KMS-11 (cell line): Measurements from ENCODE around the gene RPS18.

Source experiments
- H2AFZ ChIP-seq: fragments of 200-600 bp; sonication (generic); 2 replicates; pipeline ENCODE4 v1.6.1; 2016; ENCODE audit warnings: antibody characterized with exemption, mixed run types, low read depth
- H3K27ac ChIP-seq: fragments of 200-600 bp; sonication (generic); 2 replicates; pipeline ENCODE4 v1.6.1; 2016; ENCODE audit warnings: mild to moderate bottlenecking, mixed run types
- H3K27me3 ChIP-seq: fragments of 200-600 bp; sonication (generic); 2 replicates; pipeline ENCODE4 v1.6.1; 2017; ENCODE audit warnings: mild to moderate bottlenecking, low read depth, mixed run types, moderate library complexity; ENCODE audit not compliant: insufficient read depth
- H3K36me3 ChIP-seq: fragments of 200-600 bp; sonication (generic); 2 replicates; pipeline ENCODE4 v1.6.1; 2017; ENCODE audit warnings: mild to moderate bottlenecking, mixed run types; ENCODE audit not compliant: insufficient read depth
- H3K4me1 ChIP-seq: fragments of 200-600 bp; sonication (generic); 2 replicates; pipeline ENCODE4 v1.6.1; 2016; ENCODE audit warnings: mild to moderate bottlenecking, low read depth, mixed run types; ENCODE audit not compliant: poor library complexity, severe bottlenecking
- H3K4me2 ChIP-seq: fragments of 200-600 bp; sonication (generic); 2 replicates; pipeline ENCODE4 v1.7.0; 2016; ENCODE audit warnings: mild to moderate bottlenecking, mixed run types
- H3K4me3 ChIP-seq: fragments of 200-600 bp; sonication (generic); IDR thresholded peaks from 2 replicates; pipeline ENCODE4 v1.6.1; 2017; ENCODE audit warnings: low read depth, low read length, mixed read lengths; ENCODE audit not compliant: insufficient read depth
- H3K79me2 ChIP-seq: fragments of 200-600 bp; sonication (generic); 2 replicates; pipeline ENCODE4 v1.6.1; 2016; ENCODE audit warnings: low read depth, mixed run types; ENCODE audit not compliant: insufficient read depth
- H3K9ac ChIP-seq: fragments of 200-600 bp; sonication (generic); 2 replicates; pipeline ENCODE4 v1.6.1; 2016; ENCODE audit warnings: mild to moderate bottlenecking, mixed run types
- H4K20me1 ChIP-seq: fragments of 200-600 bp; sonication (generic); 2 replicates; pipeline ENCODE4 v1.6.1; 2016; ENCODE audit warnings: mild to moderate bottlenecking, mixed run types; ENCODE audit not compliant: insufficient read depth
- CTCF ChIP-seq: fragments of 200-600 bp; sonication (generic); conservative IDR thresholded peaks from 2 replicates; pipeline ENCODE4 v1.6.1; 2017; ENCODE audit warnings: low read depth, mild to moderate bottlenecking, antibody characterized with exemption, low read length, moderate library complexity, mixed read lengths

The RPS18 gene

GRCh38 chr6:33305052-33305451, 33.2 kb downstream of the RPS18 start:
- H3K4me2 ChIP-seq = no peak overlapping the region
- H3K36me3 ChIP-seq = no peaks in the 10 kb centered on the region
- H3K4me3 ChIP-seq = no peak overlapping the region
- H3K27ac ChIP-seq = no peak overlapping the region
- H4K20me1 ChIP-seq = no peaks in the 10 kb centered on the region
- H3K9ac ChIP-seq = no peak overlapping the region
- TF ChIP-seq CTCF = no peak
- H3K27me3 ChIP-seq = no peaks in the 10 kb centered on the region
- peaks cover 12% of the 10 kb centered on the region; the same call in 1 of the 2 replicates for H3K79me2 ChIP-seq
- H3K4me1 ChIP-seq = peaks cover 5% of the 10 kb centered on the region
- H2AFZ ChIP-seq = no peak overlapping the region

DNA sequence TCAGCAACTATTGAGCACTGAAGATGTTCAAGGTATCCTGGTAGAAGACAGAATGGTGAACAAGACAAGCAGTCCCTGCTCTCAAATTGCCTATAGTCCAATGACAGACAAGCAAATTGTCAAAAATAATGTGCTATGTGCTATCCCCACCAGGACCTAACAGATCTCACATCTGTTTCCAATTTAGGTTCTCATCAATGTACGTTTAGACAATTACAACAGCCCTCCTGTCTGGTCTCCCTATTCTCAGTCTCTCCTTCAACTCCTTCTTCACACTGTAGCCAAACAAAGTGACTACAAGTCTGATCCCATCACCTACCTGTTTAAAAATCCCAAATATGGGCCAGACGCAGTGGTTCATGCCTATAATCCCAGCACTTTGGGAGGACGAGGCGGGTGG, 34.5 kb downstream of the RPS18 start:
- no peak overlapping the region for H3K27ac ChIP-seq
- H3K36me3 ChIP-seq = no peaks in the 10 kb centered on the region
- H3K4me2 ChIP-seq = no peak overlapping the region
- TF ChIP-seq CTCF = no peak
- H3K4me1 ChIP-seq = peaks cover 10% of the 10 kb centered on the region
- no peak overlapping the region for H3K4me3 ChIP-seq
- H3K9ac ChIP-seq = no peak overlapping the region
- no peaks in the 10 kb centered on the region for H4K20me1 ChIP-seq
- no peak overlapping the region for H2AFZ ChIP-seq
- H3K79me2 ChIP-seq = peaks cover 25% of the 10 kb centered on the region
- no peaks in the 10 kb centered on the region for H3K27me3 ChIP-seq

DNA sequence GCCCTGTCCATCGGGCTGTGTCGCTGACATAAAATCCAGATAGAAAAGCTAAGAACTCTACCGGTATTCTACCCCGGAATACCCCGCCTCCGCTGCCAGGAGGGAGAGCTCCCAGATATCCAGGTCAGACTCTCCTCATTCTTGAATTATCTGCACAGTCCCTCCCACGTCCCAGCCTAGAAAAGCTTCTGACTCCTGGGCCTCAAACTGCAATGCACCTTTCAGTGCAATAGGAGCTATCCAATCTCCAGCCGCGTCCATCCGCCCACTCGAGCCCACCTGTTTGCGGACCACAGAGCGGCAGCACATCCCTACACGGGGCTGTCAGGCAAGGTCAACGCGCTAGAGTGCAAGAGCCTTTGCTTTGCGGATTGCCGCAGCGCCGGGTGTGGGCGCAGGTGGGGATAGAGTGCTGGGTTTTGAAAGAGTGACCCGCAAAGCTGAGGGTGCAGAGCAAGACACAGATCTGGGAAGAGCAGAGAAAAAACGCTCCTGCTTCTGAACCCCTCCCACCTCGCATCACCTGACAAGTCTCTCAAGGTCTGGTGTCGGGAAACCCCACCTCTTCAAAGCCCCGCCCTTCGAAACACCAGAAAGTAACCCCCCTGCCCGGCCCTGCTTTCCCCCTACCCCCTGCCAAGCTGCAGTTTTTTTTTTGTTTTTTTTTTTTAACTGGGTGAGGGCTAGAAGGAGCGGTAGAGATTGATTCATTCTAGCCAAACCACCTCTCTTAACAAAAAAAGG, 40.7 kb downstream of the RPS18 start:
- H3K27ac ChIP-seq = peak overlapping the region; percentile 84
- H3K4me2 ChIP-seq = peak overlapping the region; percentile 97
- H3K4me3 ChIP-seq = no peak overlapping the region
- H3K79me2 ChIP-seq = peaks cover 30% of the 10 kb centered on the region
- H3K36me3 ChIP-seq = no peaks in the 10 kb centered on the region
- peak overlapping the region; percentile 42; the same call in 1 of the 2 replicates for H2AFZ ChIP-seq
- no peaks in the 10 kb centered on the region for H4K20me1 ChIP-seq
- peaks cover 34% of the 10 kb centered on the region for H3K4me1 ChIP-seq
- no peak for TF ChIP-seq CTCF
- no peaks in the 10 kb centered on the region for H3K27me3 ChIP-seq
- peak overlapping the region; percentile 72 for H3K9ac ChIP-seq

DNA sequence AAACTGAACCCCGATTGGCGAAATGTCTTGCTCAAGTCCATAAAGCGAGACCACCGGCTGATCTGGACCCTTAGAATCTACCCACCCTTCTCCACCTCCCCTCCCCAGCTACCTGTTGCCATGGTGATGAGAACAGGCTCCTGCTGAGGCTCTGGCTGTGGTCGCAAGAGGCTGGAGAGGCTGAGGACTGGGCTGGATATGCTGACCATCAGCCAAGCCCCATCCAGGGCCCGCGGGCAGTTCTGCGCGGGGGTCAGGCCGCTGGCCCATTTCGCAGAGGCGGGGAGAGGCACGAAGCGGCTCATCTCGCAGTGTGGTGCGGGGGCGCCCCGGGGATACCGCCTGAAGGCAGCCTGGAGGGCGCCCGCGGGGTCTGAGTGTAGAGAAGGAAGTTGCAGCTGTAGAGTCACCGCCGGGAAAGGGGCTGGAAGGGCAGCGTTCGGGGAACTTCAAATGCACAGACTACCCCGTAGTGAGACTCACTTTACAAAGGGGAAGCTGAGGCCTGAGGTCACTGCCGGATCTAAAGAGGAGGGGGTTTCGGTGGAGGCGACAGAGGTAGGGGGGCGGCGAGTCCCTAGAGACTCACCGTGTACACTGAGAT, 41.3 kb downstream of the RPS18 start:
- no peaks in the 10 kb centered on the region for H3K36me3 ChIP-seq
- H3K27ac ChIP-seq = peak overlapping the region; percentile 84
- H3K4me2 ChIP-seq = peak overlapping the region; percentile 97
- no peaks in the 10 kb centered on the region for H3K27me3 ChIP-seq
- H3K9ac ChIP-seq = peak overlapping the region; percentile 72
- no peak for TF ChIP-seq CTCF
- H3K79me2 ChIP-seq = peaks cover 29% of the 10 kb centered on the region
- H3K4me3 ChIP-seq = no peak overlapping the region
- peak overlapping the region; percentile 42; the same call in 1 of the 2 replicates for H2AFZ ChIP-seq
- H3K4me1 ChIP-seq = peaks cover 34% of the 10 kb centered on the region
- no peaks in the 10 kb centered on the region for H4K20me1 ChIP-seq
